ENCODE measurements around the gene ZNF132.

DNA sequence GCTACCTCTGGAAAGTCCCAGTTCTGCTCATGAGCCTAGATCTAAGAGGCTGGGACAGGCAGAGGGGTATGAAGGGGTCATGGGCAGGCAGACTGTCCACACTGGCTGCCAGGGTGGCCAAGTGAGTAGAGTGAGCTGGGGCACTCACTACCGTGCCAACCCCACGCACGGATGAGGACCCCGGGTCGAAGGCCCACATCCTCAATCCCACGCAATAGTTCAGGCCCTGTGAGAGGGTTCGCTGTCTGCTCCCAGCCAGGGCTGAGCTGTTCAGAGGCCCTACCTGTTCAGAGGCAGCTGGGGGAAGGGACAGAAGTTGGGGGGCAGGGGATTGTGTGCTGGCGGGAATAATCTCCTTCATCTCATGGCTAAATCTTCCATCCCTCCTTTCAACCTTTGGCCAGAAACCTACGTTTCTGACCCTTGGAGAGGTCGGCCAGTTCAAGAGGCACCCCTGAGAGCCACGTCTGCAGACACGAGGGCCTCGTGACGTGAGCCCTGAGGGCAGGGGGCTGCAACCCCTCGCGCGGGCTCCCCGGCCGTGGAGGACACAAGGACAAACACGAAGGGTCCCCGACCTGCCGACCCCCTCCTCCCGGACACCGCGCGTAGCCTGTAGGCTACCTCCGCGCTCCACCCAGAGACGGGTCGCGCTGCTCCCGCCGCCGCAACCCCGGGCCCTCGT, 53.9 kb downstream of the ZNF132 start:
- TF ChIP-seq, protein P1, sequence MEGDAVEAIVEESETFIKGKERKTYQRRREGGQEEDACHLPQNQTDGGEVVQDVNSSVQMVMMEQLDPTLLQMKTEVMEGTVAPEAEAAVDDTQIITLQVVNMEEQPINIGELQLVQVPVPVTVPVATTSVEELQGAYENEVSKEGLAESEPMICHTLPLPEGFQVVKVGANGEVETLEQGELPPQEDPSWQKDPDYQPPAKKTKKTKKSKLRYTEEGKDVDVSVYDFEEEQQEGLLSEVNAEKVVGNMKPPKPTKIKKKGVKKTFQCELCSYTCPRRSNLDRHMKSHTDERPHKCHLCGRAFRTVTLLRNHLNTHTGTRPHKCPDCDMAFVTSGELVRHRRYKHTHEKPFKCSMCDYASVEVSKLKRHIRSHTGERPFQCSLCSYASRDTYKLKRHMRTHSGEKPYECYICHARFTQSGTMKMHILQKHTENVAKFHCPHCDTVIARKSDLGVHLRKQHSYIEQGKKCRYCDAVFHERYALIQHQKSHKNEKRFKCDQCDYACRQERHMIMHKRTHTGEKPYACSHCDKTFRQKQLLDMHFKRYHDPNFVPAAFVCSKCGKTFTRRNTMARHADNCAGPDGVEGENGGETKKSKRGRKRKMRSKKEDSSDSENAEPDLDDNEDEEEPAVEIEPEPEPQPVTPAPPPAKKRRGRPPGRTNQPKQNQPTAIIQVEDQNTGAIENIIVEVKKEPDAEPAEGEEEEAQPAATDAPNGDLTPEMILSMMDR (IDR thresholded peaks at IDR 0.05) = no peak
- TF ChIP-seq POLR2A (IDR thresholded peaks at IDR 0.05) = no peak
